ENCODE data around the gene ARMH4.

DNA sequence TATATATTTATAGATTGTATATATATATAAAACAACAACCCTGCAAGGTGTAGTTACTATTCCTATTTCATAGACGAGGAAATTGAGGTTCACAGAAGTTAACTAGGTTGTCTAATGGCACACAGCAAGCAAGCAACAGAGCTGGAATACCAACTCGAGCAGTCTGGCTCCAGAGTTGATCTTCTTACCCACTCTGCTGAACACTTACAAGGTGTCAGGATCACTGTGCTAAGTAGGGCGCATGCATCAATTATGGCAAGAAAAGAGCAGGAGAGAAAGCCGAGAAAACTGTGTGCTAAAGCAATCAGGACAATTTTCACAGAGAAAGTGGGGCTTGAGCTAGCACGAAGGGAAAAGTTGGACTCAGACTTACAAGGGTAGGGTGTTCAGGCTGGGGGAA lies 15.9 kb upstream of the ARMH4 start:
- TF ChIP-seq, protein P1, sequence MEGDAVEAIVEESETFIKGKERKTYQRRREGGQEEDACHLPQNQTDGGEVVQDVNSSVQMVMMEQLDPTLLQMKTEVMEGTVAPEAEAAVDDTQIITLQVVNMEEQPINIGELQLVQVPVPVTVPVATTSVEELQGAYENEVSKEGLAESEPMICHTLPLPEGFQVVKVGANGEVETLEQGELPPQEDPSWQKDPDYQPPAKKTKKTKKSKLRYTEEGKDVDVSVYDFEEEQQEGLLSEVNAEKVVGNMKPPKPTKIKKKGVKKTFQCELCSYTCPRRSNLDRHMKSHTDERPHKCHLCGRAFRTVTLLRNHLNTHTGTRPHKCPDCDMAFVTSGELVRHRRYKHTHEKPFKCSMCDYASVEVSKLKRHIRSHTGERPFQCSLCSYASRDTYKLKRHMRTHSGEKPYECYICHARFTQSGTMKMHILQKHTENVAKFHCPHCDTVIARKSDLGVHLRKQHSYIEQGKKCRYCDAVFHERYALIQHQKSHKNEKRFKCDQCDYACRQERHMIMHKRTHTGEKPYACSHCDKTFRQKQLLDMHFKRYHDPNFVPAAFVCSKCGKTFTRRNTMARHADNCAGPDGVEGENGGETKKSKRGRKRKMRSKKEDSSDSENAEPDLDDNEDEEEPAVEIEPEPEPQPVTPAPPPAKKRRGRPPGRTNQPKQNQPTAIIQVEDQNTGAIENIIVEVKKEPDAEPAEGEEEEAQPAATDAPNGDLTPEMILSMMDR (IDR thresholded peaks at IDR 0.05): no peak
- TF ChIP-seq POLR2A (IDR thresholded peaks at IDR 0.05) (no peak), POLR2AphosphoS5 (IDR thresholded peaks at IDR 0.05) (no peak), EP300 (IDR thresholded peaks at IDR 0.05; ENCODE audit: low read depth) (no peak)

Data from transverse colon (tissue), 4 donors.